DMS 273 treated with DMSO at 0.1 percent for 48 hours (cell line): Measurements from ENCODE around the gene STARD10.
"Not testable (repeated sequence)": the region's sequence is repeated elsewhere in the genome, so short reads cannot be mapped to it uniquely, and the experiment has no call there.

Source experiments
- DNase-seq: peaks from one replicate; lab custom pipeline; 2025; lab: John Stamatoyannopoulos, UW

STARD10 gene

DNA sequence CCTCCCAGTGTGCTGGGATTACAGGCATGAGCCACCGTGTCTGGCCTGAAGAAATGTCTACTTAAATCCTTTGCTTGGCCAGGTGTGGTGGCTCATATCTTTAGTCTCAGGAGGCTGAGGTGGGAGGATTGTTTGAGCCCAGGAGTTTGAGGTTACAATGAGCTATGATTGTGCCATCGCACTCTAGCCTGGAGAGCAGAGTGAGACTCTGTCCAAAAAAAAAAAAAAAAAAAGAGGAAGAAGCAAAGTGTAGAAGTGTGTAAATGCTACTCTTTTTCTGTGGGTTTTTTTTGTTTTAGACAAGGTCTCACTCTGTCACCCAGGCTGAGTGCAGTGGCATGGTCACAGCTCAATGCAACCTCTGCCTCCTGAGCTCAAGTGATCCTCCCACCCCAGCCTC is 13.9 kb upstream of the STARD10 start:
- DNase-seq: no peak

DNA sequence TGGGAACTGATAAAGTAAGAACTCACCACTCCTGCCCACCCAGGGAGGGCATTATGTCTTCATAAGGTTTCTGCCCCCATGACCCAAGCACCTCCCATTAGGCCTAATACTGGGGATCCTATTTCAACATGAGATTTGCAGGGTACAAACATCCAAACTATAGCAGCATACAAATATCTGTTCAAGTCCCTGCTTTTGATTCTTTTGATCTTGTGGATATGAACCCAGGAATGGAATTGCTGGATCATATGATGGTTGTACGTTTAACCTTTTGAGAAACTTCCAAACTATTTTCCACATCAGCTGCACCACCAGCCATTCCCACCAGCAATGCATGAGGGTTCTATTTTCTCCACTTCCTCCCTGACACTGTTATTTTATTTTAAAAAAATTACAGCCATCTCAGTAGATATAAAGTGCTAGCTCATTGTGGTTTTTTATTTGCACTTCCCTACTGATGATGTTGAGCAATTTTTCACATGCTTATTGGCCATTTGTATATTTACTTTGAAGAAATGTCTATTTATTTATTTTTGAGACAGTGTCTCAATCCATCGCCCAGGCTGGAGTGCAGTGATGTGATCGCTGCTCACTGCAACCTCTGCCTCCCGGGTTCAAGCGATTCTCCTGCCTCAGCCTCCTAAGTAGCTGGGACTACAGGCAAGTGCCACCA is 13.3 kb upstream of the STARD10 start:
- no peak for DNase-seq

GRCh38 chr11:72806378-72806777 is 12.5 kb upstream of the STARD10 start:
- DNase-seq: not testable (repeated sequence)

DNA sequence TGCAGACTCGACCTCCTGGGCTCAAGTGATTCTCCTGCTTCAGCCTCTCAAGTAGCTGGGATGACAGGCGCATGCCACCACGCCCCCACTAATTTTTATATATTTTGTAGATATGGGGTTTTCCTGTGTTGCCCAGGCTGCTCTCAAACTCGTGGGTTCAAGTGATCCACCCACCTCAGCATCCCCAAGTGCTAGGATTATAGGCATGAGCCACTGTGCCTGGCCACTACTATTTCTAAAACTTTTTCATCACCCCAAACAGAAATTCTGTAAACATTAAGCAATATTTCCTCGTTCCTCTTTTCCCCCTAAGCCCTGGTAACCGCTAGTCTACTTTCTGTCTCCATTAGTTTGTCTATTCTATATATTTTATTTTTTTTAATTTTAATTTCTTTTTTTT is 11.4 kb upstream of the STARD10 start:
- DNase-seq: no peak

DNA sequence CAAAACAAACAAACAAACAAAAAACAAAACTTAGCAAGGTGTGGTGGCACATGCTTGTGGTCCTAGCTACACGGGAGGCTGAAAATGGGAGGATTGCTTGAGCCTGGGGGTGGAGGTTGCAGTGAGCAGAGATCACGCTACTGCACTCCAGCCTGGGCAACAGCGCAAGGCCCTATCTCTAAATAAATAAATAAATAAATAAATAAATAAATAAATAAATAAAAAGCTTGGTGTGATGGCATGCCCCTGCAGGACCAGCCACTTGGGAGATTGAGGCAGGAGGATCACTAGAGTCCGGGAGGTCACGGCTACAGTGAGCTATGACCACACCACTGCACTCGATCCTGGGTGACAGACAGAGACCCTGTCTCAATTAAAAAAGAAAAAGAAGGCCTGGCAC is 9.0 kb upstream of the STARD10 start:
- DNase-seq: no peak

- no peak for DNase-seq
Observed at GRCh38 chr11:72799441-72799840, 5.6 kb upstream of the STARD10 start.

DNA sequence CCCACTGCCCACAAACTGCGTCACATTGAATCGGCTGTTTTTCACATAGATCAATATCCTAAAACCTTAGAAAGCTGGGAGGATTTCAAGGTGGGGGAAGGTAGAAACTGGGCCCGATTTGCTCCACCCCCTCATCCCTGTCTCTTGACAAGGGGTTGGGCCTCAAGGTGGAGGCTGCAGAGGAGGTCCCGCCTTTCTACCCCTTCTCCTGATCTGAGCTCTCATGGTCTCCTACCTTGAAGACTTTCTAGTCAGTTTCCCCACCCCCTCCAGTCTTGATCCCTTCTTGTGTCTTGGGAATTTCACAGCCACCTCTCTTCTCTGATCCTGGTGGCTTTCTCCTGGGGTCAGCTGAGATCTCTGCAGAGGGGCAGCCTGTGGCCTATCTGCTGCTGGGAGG is 4.5 kb upstream of the STARD10 start:
- DNase-seq: no peak

- DNase-seq: no peak
Observed at GRCh38 chr11:72793076-72793424, 797 bp downstream of the STARD10 start.

- no peak for DNase-seq
Observed at GRCh38 chr11:72792437-72793021, 1.3 kb downstream of the STARD10 start.

GRCh38 chr11:72791228-72791627 is 2.6 kb downstream of the STARD10 start:
- DNase-seq: not testable (repeated sequence)

DNA sequence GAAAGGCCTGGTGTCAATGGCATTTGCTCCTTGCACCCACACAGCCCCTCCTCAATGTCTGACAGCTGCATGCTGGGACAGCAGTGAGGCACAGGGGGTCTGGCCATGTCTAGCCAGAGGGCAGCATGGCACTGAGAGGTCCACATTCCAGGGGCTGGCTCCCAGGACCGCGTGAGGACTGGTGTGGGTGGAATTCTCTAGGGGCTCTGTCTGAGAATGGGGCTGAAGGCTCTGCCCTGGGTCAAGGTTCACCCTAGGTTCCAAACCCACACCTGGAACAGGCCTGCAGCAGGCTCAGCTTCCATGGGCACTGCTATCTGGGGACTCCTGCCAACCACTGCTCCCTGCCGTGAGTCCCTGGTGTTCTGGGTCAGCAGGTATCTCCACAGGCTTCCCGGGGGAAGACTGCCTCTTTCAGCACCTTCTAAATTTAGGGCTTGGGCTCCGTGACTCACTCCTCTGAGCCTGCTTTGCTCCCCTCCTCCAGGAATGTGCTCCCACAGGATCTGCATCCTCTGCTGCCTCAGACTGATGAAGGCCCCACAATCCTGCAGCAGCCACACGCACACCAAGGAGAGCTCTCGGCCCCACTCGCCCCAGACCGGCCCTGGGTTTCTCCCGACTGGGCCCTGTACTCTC is 4.2 kb downstream of the STARD10 start:
- no peak for DNase-seq

DNA sequence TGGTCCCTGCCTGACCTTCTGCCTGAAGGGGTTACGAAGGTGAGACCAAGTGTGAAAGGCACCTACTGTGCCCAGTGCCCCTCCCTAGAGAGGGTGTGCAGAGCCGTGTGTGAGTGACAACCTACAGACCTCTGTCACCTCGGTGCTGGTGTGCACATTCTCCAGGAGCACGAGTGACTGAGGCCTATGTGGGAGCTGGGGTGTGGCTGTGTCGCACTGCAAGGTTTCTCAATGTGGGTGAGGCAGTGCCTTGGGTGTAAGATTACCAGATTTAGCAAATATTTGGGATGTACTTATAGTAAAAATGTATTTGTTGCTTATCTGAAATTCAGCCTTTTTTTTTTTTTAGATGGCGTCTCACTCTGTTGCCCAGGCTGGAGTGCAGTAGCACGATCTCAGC is 5.6 kb downstream of the STARD10 start:
- DNase-seq: no peak

DNA sequence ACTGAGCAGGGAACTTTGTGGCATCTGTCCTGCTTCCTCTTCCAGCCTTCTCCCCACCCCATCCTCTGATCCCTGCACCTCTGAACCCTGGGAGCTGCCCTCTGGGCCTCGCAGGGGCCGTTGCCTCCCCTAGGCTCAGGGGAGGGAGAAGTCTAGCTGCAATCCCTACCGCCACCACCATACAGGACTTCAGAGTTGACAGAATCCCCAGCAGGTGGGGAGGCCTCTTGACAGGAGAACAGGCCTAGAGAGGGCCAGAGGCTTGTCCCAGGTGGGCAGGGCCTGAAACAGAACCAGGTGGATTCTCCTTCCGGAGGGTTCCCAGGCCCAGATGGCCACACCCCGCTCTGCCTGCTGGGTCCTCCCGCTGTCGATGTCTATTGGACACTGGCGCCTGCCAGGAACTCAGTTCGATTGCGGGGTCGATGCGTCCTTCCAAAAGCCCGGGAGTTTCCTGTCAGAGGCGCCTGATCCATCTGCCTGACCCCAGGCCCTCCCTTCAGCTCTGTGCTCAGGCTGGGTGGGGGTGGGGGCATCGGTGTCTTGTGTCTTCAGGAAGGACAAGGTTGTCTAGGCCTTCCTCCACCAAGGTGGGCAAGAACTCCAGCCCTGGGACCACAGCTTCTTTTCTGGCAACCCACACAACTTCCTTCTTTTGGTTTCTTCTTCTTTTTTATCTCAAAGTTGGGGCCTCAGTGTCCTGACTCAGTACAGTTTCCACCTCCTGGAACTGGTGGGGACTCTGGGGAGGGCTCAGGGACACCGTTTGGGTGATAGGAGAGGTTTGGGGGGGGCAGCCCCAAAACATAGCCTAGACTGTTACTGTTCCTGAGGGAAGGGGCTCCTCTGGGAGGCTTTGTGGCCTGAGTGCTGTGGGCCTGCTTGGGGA is 6.4 kb downstream of the STARD10 start:
- no peak for DNase-seq

GRCh38 chr11:72786305-72787215 is 7.3 kb downstream of the STARD10 start:
- no peak for DNase-seq

- no peak for DNase-seq
Observed at GRCh38 chr11:72784662-72785061, 9.2 kb downstream of the STARD10 start.

- no peak for DNase-seq
Observed at GRCh38 chr11:72783144-72783905, 10.5 kb downstream of the STARD10 start.

DNA sequence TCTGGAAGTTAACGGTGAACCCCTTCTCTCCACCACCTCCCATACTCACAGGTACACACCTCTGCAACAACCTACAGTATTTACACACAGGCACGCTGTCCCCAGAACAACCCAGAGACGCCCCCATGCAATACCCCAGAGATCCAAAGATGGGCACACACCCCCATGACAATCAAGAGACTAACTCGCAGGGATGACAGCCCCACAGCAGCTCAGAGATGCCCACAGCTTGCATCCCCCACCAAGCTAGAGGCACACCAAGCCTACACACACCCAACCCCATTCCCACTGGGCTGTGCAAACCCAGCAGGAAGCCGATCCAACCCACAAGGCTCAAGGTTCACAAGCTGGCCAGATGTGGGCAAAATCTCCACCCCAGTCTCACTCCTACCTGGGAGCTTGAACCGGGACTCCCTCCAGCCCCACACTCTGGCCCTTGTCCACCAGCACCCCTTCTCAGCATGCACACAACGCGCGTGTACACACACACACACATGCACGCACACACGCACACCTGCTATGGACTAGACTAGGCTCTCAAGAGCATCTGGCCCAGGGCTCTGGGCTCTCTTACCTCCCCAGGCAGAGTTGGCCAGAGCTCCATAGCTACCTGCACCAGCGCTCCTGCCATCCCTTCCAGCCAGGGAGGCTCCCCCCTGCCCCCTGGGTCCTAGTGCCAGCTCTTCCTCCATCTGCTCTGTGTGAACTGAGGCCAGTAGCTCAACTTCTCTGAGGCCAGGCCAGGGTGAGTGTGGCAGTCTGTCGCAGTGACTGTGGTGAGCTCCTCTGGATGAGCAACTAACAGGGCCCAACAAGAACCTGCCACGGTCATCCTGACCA is 11.5 kb downstream of the STARD10 start:
- no peak for DNase-seq

- no peak for DNase-seq
Observed at GRCh38 chr11:72781313-72782080, 12.3 kb downstream of the STARD10 start.

GRCh38 chr11:72781063-72781312 is 12.9 kb downstream of the STARD10 start:
- DNase-seq: no peak
